GM19397 (cell line): ENCODE data around the gene HDAC11.
"Not testable (repeated sequence)": the region's sequence is repeated elsewhere in the genome, so short reads cannot be mapped to it uniquely, and the experiment has no call there.

Experiments used
- ATAC-seq: cut with Tn5 transposase; IDR thresholded peaks from one replicate; pipeline ENCODE4 v1.9.1; 2021; ENCODE audit warnings: mild to moderate bottlenecking, moderate library complexity; ENCODE audit not compliant: unreplicated experiment

Gene HDAC11

GRCh38 chr3:13492976-13493866, 13.1 kb downstream of the HDAC11 start:
- ATAC-seq, result no peak

- ATAC-seq, result no peak
Observed at GRCh38 chr3:13493867-13494441, 13.8 kb downstream of the HDAC11 start.

- no peak for ATAC-seq
Observed at GRCh38 chr3:13494463-13495350, 14.6 kb downstream of the HDAC11 start.

DNA sequence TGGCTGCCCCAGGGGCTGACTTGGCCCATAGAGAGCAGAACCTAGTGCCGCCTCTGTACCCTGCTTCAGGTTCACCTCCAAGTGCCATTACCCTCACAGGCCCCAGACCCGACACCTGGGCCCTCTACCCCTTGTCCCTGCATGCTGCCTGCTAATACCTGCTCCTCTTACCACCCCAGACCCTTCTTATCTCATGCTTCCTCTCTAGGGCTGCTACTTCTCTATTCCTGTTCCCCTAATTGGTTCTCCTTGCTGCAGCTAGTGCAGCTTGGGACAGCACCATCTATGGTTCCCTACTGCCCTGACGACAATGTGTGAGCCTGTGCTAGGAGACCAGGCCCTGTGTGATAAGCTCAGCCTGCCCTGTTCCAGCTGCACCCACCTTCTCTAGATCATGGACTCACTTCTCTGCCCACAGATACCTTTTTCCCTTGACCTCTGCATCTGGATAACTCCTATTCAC, 15.3 kb downstream of the HDAC11 start:
- no peak for ATAC-seq

GRCh38 chr3:13495921-13496723, 16.0 kb downstream of the HDAC11 start:
- no peak for ATAC-seq

GRCh38 chr3:13496879-13497278, 16.8 kb downstream of the HDAC11 start:
- ATAC-seq, result no peak

GRCh38 chr3:13497386-13497785, 17.3 kb downstream of the HDAC11 start:
- ATAC-seq, result no peak

- no peak for ATAC-seq
Observed at GRCh38 chr3:13498354-13499060, 18.4 kb downstream of the HDAC11 start.

GRCh38 chr3:13499246-13499645, 19.1 kb downstream of the HDAC11 start:
- ATAC-seq, result not testable (repeated sequence)

- ATAC-seq, result no peak
Observed at GRCh38 chr3:13500133-13500885, 20.2 kb downstream of the HDAC11 start.

DNA sequence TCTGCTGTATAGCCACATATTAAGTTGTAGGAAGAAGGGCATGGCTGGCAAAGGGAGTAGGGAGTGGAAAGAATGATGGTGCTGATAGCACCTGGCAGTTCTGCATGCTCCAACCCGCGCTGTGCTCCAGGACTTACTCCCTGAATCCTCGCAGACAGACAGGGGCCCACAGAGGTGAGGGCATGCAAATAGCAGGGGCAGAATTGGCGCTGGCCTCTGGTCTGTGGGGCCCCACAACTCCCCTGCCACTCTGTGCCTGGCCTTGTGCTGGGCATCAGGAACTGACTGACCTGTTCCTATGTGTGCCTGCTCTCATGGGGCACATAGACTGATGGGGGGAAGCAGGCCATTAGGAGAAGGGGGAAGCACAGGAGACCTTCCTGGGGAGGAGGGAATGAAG, 20.9 kb downstream of the HDAC11 start:
- ATAC-seq, result no peak

DNA sequence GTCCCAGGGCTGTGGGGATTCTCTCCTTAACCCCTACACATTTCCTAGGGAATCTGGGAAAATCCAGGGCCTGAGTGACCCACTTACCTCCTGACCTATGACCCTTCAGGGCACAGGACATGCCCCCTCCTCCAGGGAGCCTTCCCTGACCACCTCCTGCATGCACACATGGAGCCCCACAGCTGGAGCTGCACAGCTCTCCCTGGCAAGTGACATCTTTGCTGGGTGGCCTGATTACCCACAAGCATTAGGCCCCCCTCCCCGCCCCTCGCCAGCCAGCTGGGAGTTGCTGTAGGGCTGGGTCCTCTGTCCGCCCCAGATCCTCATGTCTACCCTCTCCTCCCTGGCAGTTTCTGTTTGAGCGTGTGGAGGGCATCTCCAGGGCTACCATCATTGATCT, 21.4 kb downstream of the HDAC11 start:
- no peak for ATAC-seq

DNA sequence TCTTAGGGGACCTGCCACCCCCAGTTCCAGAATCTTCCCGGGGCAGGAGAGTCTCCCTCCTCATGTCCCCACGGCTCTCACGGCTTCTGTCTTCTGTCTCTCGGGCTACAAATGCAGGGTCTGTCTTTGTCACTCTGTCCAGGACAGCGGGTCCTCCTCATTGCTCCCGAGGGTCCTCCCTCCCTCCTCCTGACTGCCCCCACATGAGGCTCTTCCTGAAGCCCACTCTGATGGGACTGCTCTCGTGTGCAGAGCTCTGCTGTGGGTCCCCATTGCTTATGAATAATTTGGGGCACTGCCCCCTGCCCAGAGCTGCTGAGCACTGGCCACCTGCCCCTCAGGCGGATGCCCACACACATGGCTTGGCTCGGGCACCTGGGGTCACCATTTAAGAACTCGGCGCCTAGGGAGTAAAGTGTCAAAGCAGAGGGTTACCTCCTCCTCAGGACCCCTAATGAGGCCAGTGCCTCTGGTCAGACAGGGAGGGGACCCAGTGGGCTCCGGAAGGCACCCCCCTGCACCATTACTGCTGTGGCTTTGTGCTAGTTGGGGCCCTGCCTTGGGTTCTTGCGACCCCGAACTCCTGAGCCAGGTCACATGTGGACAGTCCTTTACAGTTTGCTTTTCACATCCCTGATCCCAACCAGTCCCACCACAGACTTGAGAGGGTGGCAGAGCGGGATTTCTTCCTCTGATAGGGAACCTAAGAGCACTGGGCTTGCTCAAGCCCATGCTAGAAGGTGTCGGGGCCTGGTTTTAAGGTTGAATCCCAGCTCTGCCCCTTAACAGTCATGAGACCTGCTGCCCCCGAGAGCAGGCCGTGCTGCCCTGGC, 22.1 kb downstream of the HDAC11 start:
- ATAC-seq, result no peak

- no peak for ATAC-seq
Observed at GRCh38 chr3:13502791-13503060, 22.6 kb downstream of the HDAC11 start.

GRCh38 chr3:13504161-13504831, 24.2 kb downstream of the HDAC11 start:
- no peak for ATAC-seq

- ATAC-seq, result no peak
Observed at GRCh38 chr3:13505147-13506130, 25.3 kb downstream of the HDAC11 start.

DNA sequence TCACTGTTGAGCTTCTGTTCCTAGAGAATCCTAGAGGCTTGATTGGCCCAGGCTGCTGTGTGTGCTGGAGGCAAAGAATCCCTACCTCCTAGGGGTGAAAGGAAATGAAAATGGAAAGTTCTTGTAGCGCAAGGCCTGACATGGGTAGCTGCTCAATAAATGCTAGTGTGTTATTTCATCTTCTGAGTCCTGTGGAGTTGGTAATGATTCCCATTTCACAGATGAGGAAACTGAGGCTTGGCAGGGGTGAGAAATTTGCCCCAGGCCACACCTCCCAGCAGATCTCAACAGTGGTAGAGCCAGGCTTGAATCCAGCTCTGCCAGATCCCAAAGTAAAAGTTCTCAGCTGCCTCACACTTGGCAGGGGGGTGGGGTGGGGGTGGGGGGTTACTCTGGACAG, 26.1 kb downstream of the HDAC11 start:
- no peak for ATAC-seq
